H1 (cell line): ENCODE measurements around the gene CYP4Z1. TPM values are rescaled to one million over a fixed set of nuclear protein-coding genes. Genes with fewer than 3 reads are reported as not detected.

Experiments used
- CTCF ChIA-PET: fragments of 300-600 bp; sonication (Branson Sonifier 250); formaldehyde crosslinking; loops from one replicate; lab custom pipeline; 2021; ENCODE audit not compliant: partially characterized antibody; lab: Charles Lee
- POLR2A ChIA-PET: fragments of 300-600 bp; sonication (Branson Sonifier 250); formaldehyde crosslinking; loops from one replicate; lab custom pipeline; 2021; ENCODE audit warnings: inconsistent platforms; ENCODE audit not compliant: partially characterized antibody; lab: Charles Lee
- DNase-seq, 2 experiments: peaks; one replicate each; pipeline versions ENCODE4 v3.0.0 to v3.0.0-alpha.2; 2010 to 2022; ENCODE audit warnings: low spot score in 2 of 2, low read depth in 1 of 2, mixed read lengths in 1 of 2
- FAIRE-seq: peaks from 2 replicates; lab custom pipeline; 2011; peaks lifted over from hg19 to GRCh38; lab: Jason Lieb, UNC
- H2AFZ ChIP-seq: 2 replicates; pipeline ENCODE4 v1.8.1; 2012; ENCODE audit warnings: low read length, inconsistent platforms
- H2AK5ac ChIP-seq: 2 replicates; pipeline ENCODE4 v1.6.1; 2013; ENCODE audit warnings: low read depth, low read length
- H2BK120ac ChIP-seq: replicated peaks from 2 replicates; pipeline ENCODE3; 2013; ENCODE audit warnings: low read depth, low read length, inconsistent platforms
- H2BK12ac ChIP-seq: 2 replicates; pipeline ENCODE4 v1.6.1; 2013; ENCODE audit warnings: low read depth, low read length
- H2BK15ac ChIP-seq: 2 replicates; pipeline ENCODE4 v1.6.1; 2013; ENCODE audit warnings: low read length
- H2BK20ac ChIP-seq: 2 replicates; pipeline ENCODE4 v1.6.1; 2013; ENCODE audit warnings: low read length
- H2BK5ac ChIP-seq: 2 replicates; pipeline ENCODE4 v1.6.1; 2013; ENCODE audit warnings: low read depth, low read length
- H3K14ac ChIP-seq: 2 replicates; pipeline ENCODE4 v1.6.1; 2013; ENCODE audit warnings: inconsistent platforms; ENCODE audit not compliant: insufficient read length
- H3K18ac ChIP-seq: 2 replicates; pipeline ENCODE4 v1.6.1; 2013; ENCODE audit warnings: low read length; ENCODE audit errors: extremely low read depth
- H3K23ac ChIP-seq: 2 replicates; pipeline ENCODE4 v1.6.1; 2013; ENCODE audit warnings: inconsistent platforms; ENCODE audit not compliant: insufficient read length
- H3K23me2 ChIP-seq: 2 replicates; pipeline ENCODE4 v1.6.1; 2013; ENCODE audit warnings: low read depth, low read length
- H3K27ac ChIP-seq: 2 replicates; pipeline ENCODE4 v1.6.1; 2011; ENCODE audit warnings: low read depth, low read length, inconsistent platforms
- H3K27me3 ChIP-seq, 4 experiments: replicated peaks in 1 of 4; 1 replicate in 1 of 4; 2 replicates in 3 of 4; pipeline versions ENCODE4 v1.6.1 to v1.8.1; 2011 to 2013; ENCODE audit warnings: low read length in 3 of 4, mild to moderate bottlenecking in 3 of 4, inconsistent platforms in 2 of 4, mixed read lengths in 2 of 4, moderate library complexity in 1 of 4; ENCODE audit not compliant: control insufficient read depth in 3 of 4, insufficient read depth in 3 of 4; ENCODE audit errors: extremely low read depth in 1 of 4
- H3K36me3 ChIP-seq, 4 experiments: 2 replicates each; pipeline versions ENCODE4 v1.6.1 to v1.8.1; 2011 to 2013; ENCODE audit warnings: mild to moderate bottlenecking in 4 of 4, low read length in 3 of 4, moderate library complexity in 2 of 4, control low read depth in 1 of 4, inconsistent platforms in 1 of 4; ENCODE audit not compliant: insufficient read depth in 4 of 4, control insufficient read depth in 2 of 4
- H3K4ac ChIP-seq: replicated peaks from 2 replicates; pipeline ENCODE3; 2013; ENCODE audit warnings: low read length, low read depth, mixed read lengths, inconsistent platforms; ENCODE audit not compliant: insufficient read length
- H3K4me1 ChIP-seq, 4 experiments: replicated peaks in 1 of 4; 1 replicate in 1 of 4; 2 replicates in 3 of 4; pipeline versions ENCODE4 v1.6.1 to v1.8.1; 2011 to 2013; ENCODE audit warnings: low read length in 3 of 4, inconsistent platforms in 2 of 4, mixed read lengths in 1 of 4; ENCODE audit not compliant: insufficient read depth in 4 of 4, control insufficient read depth in 3 of 4
- H3K4me2 ChIP-seq, 2 experiments: 2 replicates each; pipeline versions ENCODE4 v1.6.1 to v1.8.1; 2011 to 2013; ENCODE audit warnings: low read depth in 2 of 2, low read length in 2 of 2, control low read depth in 1 of 2, inconsistent platforms in 1 of 2, mild to moderate bottlenecking in 1 of 2; ENCODE audit not compliant: insufficient read depth in 1 of 2
- H3K4me3 ChIP-seq, 4 experiments: fragments of 200-600, 300-600 bp in 1 of 4; sonication (generic), shearing (Covaris generic), sonication (Bioruptor Twin) in 1 of 4; 2 replicates each; pipeline versions ENCODE4 v1.5.1 to v1.8.1; 2011 to 2016; ENCODE audit warnings: low read length in 4 of 4, low read depth in 3 of 4, control low read depth in 2 of 4, inconsistent platforms in 2 of 4, mild to moderate bottlenecking in 2 of 4, mixed read lengths in 1 of 4, moderate library complexity in 1 of 4; ENCODE audit not compliant: insufficient read depth in 2 of 4; ENCODE audit errors: extremely low read depth in 1 of 4
- H3K56ac ChIP-seq: replicated peaks from 2 replicates; pipeline ENCODE3; 2013; ENCODE audit warnings: low read depth, mild to moderate bottlenecking, mixed read lengths, low read length, inconsistent platforms; ENCODE audit not compliant: insufficient read length
- H3K79me1 ChIP-seq: 2 replicates; pipeline ENCODE4 v1.6.1; 2013; ENCODE audit warnings: low read depth, low read length, control low read depth
- H3K79me2 ChIP-seq, 2 experiments: 2 replicates each; pipeline versions ENCODE4 v1.6.1 to v1.8.1; 2012 to 2013; ENCODE audit warnings: low read length in 2 of 2, mild to moderate bottlenecking in 2 of 2, inconsistent platforms in 1 of 2; ENCODE audit not compliant: insufficient read depth in 2 of 2, control insufficient read depth in 1 of 2
- H3K9ac ChIP-seq, 4 experiments: replicated peaks in 1 of 4; 1 replicate in 1 of 4; 2 replicates in 3 of 4; pipeline versions ENCODE4 v1.6.1 to v1.8.1; 2011 to 2013; ENCODE audit warnings: low read depth in 3 of 4, low read length in 3 of 4, control low read depth in 2 of 4, mild to moderate bottlenecking in 2 of 4, moderate library complexity in 2 of 4, inconsistent platforms in 1 of 4; ENCODE audit errors: extremely low read depth in 1 of 4
- H3K9me3 ChIP-seq, 2 experiments: 2 replicates each; pipeline versions ENCODE4 v1.6.1 to v1.8.1; 2012 to 2013; ENCODE audit warnings: mild to moderate bottlenecking in 2 of 2, moderate library complexity in 2 of 2, control low read depth in 1 of 2, inconsistent platforms in 1 of 2, low read depth in 1 of 2, low read length in 1 of 2, mixed read lengths in 1 of 2; ENCODE audit not compliant: insufficient read depth in 2 of 2
- H4K20me1 ChIP-seq, 2 experiments: replicated peaks in 1 of 2; 2 replicates each; pipeline versions ENCODE3 to v1.8.1; 2011 to 2013; ENCODE audit warnings: inconsistent platforms in 2 of 2, low read length in 2 of 2, mild to moderate bottlenecking in 1 of 2; ENCODE audit not compliant: insufficient read depth in 2 of 2, control insufficient read depth in 1 of 2
- H4K5ac ChIP-seq: 2 replicates; pipeline ENCODE4 v1.6.1; 2013; ENCODE audit warnings: low read length, low read depth, mixed read lengths, inconsistent platforms; ENCODE audit not compliant: insufficient read length
- H4K8ac ChIP-seq: 2 replicates; pipeline ENCODE4 v1.8.0; 2013; ENCODE audit warnings: mild to moderate bottlenecking, moderate library complexity, low read length, inconsistent platforms; ENCODE audit not compliant: insufficient read depth; ENCODE audit errors: extremely low read depth
- H4K91ac ChIP-seq: replicated peaks from 2 replicates; pipeline ENCODE3; 2013; ENCODE audit warnings: low read length, mixed read lengths, inconsistent platforms; ENCODE audit not compliant: insufficient read length
- BRCA1 ChIP-seq: IDR thresholded peaks from 2 replicates; pipeline ENCODE4 v1.6.1; 2012; ENCODE audit warnings: low read depth, low read length, improper control_type of control experiment
- CHD1 ChIP-seq: IDR thresholded peaks from 2 replicates; pipeline ENCODE4 v1.6.1; 2012; ENCODE audit warnings: low read depth, low read length, improper control_type of control experiment
- WGBS, 2 experiments: shearing (Covaris generic) in 1 of 2; methylation state at CpG; one replicate each; pipeline versions ENCODE4 v1.1.6 to v1.1.7; 2013 to 2015; ENCODE audit warnings: low lambda C conversion rate in 2 of 2, mixed read lengths in 2 of 2, inconsistent platforms in 1 of 2, low coverage in 1 of 2, missing lambda C conversion rate in 1 of 2; ENCODE audit not compliant: insufficient replicate concordance in 2 of 2, insufficient coverage in 1 of 2, insufficient read length in 1 of 2; ENCODE audit errors: extremely low coverage in 1 of 2, missing lambda C conversion rate in 1 of 2; 5-methylcytosine and 5-hydroxymethylcytosine counted together
- polyA plus RNA-seq, 7 experiments: library from polyadenylated mRNA; depleted of rRNA in 3 of 7; stranded (reverse) in 5 of 7; unstranded in 2 of 7; fragments of >200 nt in 5 of 7; fragments of 200-250 nt in 2 of 7; gene quantifications; 1 replicate in 5 of 7; 2 replicates in 1 of 7; 4 replicates in 1 of 7; pipeline versions ENCODE4 v1.2.1 to v1.2.3, GENCODE V29; 2011 to 2013; ENCODE audit warnings: missing spikeins in 2 of 7, mixed read lengths in 2 of 7
- total RNA-seq: library from RNA; stranded (reverse); fragmentation: NEBNext Ultra II Directional; extraction: Animal tissue kit (Norgen Biotek cat#: 25700); gene quantifications from 2 replicates; pipeline ENCODE4 v1.2.1, GENCODE V29; 2021
- TF ChIP-seq, protein P1 (sequence below): IDR thresholded peaks from 2 replicates; pipeline ENCODE4 v1.6.1; 2011; ENCODE audit warnings: low read length, improper control_type of control experiment

CYP4Z1 gene
- total and polyA plus RNA-seq, 2 of the 8 experiments (the other 6 are each of a cell fraction or from before 2014, with no cell fraction given): not detected

DNA sequence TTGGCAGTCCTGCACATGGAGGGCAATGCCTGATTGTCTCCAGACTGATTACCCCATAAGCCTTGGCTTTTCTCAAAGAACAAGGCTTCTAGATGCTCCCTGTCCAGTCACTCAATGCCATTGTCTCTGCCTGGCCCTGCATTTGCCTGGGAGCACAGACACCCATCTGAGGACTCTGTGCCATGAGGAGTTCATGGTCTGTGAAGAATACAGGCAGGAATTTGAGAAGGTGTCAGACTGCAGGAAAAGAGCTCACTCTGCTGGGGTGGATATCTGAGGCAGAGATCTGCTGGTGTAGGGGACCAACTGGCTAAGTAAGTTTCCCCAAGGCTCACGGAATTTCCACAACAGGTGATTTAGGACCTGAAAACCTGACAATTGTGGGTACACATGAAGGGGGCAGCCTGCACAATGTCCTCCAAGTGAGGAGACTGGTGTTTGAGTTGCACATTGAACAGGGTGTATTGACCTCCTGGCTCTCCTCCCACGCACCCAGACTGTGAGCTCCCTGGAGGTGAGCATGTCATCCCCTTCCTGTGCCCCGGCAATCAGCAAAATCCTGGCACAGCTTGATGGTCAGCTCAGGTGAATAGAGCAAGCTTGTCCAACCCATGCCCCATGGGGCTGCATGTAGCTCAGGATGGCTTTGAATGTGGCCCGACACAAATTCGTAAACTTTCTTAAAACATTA is 71.0 kb downstream of the CYP4Z1 start:
- 89% methylated on average over 5 of the region's 5 CpGs; no CpG with 5 or more reads in 1 of the 2 experiments for WGBS, 2 experiments
- no peak overlapping the region for H3K4me2 ChIP-seq
- ChIA-PET CTCF (interaction anchor here (1.7 to 1.8 kb wide), 2 partner anchors 9 to 41 kb away, joined by 3 to 7 read pairs; no protein-coding TSS in a partner anchor), POLR2A (no interaction called here)
- H2AFZ ChIP-seq: no peak overlapping the region
- no peak overlapping the region for H4K8ac ChIP-seq
- no peaks in the 10 kb centered on the region for H4K20me1 ChIP-seq
- no peak for FAIRE-seq
- DNase-seq: no peak
- no peak overlapping the region for H3K9ac ChIP-seq
- H3K4me3 ChIP-seq: no peak overlapping the region
- H3K79me2 ChIP-seq: no peaks in the 10 kb centered on the region
- H3K27me3 ChIP-seq: no peaks in the 10 kb centered on the region
- no peak for TF ChIP-seq CHD1
- TF ChIP-seq, protein P1, sequence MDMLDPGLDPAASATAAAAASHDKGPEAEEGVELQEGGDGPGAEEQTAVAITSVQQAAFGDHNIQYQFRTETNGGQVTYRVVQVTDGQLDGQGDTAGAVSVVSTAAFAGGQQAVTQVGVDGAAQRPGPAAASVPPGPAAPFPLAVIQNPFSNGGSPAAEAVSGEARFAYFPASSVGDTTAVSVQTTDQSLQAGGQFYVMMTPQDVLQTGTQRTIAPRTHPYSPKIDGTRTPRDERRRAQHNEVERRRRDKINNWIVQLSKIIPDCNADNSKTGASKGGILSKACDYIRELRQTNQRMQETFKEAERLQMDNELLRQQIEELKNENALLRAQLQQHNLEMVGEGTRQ: no peak
- TF ChIP-seq BRCA1: no peak
- no peak overlapping the region; the same call in 1 of the 2 replicates for H2BK20ac ChIP-seq
- no peak overlapping the region for H2BK5ac ChIP-seq
- no peaks in the 10 kb centered on the region for H3K79me1 ChIP-seq
- H2BK15ac ChIP-seq: no peak overlapping the region
- H3K36me3 ChIP-seq: no peaks in the 10 kb centered on the region
- H4K91ac ChIP-seq: no peak overlapping the region
- H3K14ac ChIP-seq: no peak overlapping the region
- no peak overlapping the region for H2BK12ac ChIP-seq
- H2BK120ac ChIP-seq: no peak overlapping the region
- no peaks in the 10 kb centered on the region; a peak in 2 of 7 replicates for H3K4me1 ChIP-seq
- H3K18ac ChIP-seq: no peak overlapping the region
- no peaks in the 10 kb centered on the region for H3K9me3 ChIP-seq
- no peak overlapping the region for H4K5ac ChIP-seq
- H3K56ac ChIP-seq: no peak overlapping the region
- H3K23ac ChIP-seq: no peak overlapping the region
- H3K27ac ChIP-seq: no peak overlapping the region
- H2AK5ac ChIP-seq: no peak overlapping the region
- H3K4ac ChIP-seq: no peak overlapping the region
- no peaks in the 10 kb centered on the region for H3K23me2 ChIP-seq
